ENCODE measurements around the gene NECAB3. TPM values are rescaled to one million over a fixed set of nuclear protein-coding genes. Genes with fewer than 3 reads are reported as not detected.
"Not testable (repeated sequence)": the region's sequence is repeated elsewhere in the genome, so short reads cannot be mapped to it uniquely, and the experiment has no call there.

NECAB3 gene
- total RNA-seq, 2 donors from 2014 or later: 142 to 156 TPM

- WGBS: 68% methylated on average over 11 of the region's 11 CpGs
- H3K27ac ChIP-seq: peak overlapping the region; percentile 64 to 87
- no peak for DNase-seq (ENCODE audit: low spot score)
- H3K36me3 ChIP-seq: no peaks in the 10 kb centered on the region
- intact Hi-C loops (cut with DNase I): loop anchor here (5.0 kb wide), 1 partner anchor 193 kb away; no protein-coding TSS in a partner anchor
- H3K4me1 ChIP-seq (replicated peaks): peaks cover 52% of the 10 kb centered on the region
- no peaks in the 10 kb centered on the region for H3K9me3 ChIP-seq
- H3K27me3 ChIP-seq (replicated peaks; ENCODE audit: insufficient read depth): no peaks in the 10 kb centered on the region
- no peak overlapping the region for H3K4me3 ChIP-seq
- TF ChIP-seq POLR2A (IDR thresholded peaks at IDR 0.05) (no peak), POLR2AphosphoS5 (IDR thresholded peaks at IDR 0.05) (no peak)
- TF ChIP-seq, protein P1, sequence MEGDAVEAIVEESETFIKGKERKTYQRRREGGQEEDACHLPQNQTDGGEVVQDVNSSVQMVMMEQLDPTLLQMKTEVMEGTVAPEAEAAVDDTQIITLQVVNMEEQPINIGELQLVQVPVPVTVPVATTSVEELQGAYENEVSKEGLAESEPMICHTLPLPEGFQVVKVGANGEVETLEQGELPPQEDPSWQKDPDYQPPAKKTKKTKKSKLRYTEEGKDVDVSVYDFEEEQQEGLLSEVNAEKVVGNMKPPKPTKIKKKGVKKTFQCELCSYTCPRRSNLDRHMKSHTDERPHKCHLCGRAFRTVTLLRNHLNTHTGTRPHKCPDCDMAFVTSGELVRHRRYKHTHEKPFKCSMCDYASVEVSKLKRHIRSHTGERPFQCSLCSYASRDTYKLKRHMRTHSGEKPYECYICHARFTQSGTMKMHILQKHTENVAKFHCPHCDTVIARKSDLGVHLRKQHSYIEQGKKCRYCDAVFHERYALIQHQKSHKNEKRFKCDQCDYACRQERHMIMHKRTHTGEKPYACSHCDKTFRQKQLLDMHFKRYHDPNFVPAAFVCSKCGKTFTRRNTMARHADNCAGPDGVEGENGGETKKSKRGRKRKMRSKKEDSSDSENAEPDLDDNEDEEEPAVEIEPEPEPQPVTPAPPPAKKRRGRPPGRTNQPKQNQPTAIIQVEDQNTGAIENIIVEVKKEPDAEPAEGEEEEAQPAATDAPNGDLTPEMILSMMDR (IDR thresholded peaks at IDR 0.05): no peak
Observed at GRCh38 chr20:33650111-33650752, 24.0 kb downstream of the NECAB3 start.

DNA sequence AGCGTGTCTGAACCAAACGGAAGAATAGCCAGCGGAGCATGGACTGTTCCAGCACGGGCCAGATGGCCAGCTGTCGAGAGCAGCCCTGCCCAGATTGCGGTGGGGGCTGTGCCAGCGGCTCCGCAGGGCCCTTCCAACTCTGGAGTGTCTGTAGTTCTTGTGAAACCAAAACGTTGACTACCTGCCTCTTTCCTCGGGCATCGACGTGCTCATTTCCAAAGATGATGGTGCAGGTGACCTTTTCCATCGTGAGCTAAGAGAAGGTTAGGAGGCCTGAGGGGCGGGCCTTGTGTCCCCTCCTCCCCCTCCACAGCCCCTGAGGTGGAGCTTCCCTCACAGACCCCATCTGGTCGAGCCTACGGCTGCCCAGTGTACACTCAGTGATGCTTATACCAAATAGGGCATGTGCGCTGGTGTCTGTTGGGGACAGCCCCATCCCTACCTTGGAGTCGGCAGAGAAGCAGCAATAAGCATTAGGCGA, 25.0 kb downstream of the NECAB3 start:
- no peak overlapping the region for H3K4me3 ChIP-seq
- TF ChIP-seq POLR2A (IDR thresholded peaks at IDR 0.05): no peak
- peak; percentile 40 for TF ChIP-seq POLR2AphosphoS5 (IDR thresholded peaks at IDR 0.05)
- peaks cover 0 to 4% of the 10 kb centered on the region in 2 donors for H3K36me3 ChIP-seq
- no peaks in the 10 kb centered on the region for H3K9me3 ChIP-seq
- 59% methylated on average over 19 of the region's 19 CpGs for WGBS
- H3K4me1 ChIP-seq (replicated peaks): peaks cover 58% of the 10 kb centered on the region
- no peaks in the 10 kb centered on the region for H3K27me3 ChIP-seq (replicated peaks; ENCODE audit: insufficient read depth)
- H3K27ac ChIP-seq: peak overlapping the region; percentile 79 to 87
- no peak for DNase-seq (ENCODE audit: low spot score)
- intact Hi-C loops (cut with DNase I): no loop called here

- TF ChIP-seq, protein P1 (IDR thresholded peaks at IDR 0.05): no peak
- TF ChIP-seq POLR2A (IDR thresholded peaks at IDR 0.05): no peak
- no peak for TF ChIP-seq POLR2AphosphoS5 (IDR thresholded peaks at IDR 0.05)
- peaks cover 60% of the 10 kb centered on the region for H3K4me1 ChIP-seq (replicated peaks)
- 54% methylated on average over 14 of the region's 14 CpGs for WGBS
- H3K27ac ChIP-seq: peak overlapping the region; percentile 79 to 87
- peak overlapping the region in 1 of 2 donors; percentile 16 for H3K4me3 ChIP-seq
- H3K36me3 ChIP-seq: peaks cover 0 to 7% of the 10 kb centered on the region in 2 donors
- no peaks in the 10 kb centered on the region for H3K9me3 ChIP-seq
- no peak for DNase-seq (ENCODE audit: low spot score)
- no peaks in the 10 kb centered on the region for H3K27me3 ChIP-seq (replicated peaks; ENCODE audit: insufficient read depth)
- intact Hi-C loops (cut with DNase I): no loop called here
Observed at GRCh38 chr20:33648396-33649004, 25.7 kb downstream of the NECAB3 start.

- no peak for TF ChIP-seq POLR2A (IDR thresholded peaks at IDR 0.05)
- TF ChIP-seq, protein P1 (IDR thresholded peaks at IDR 0.05): peak in 1 of 4 experiments; percentile 4
- peak; percentile 88 for TF ChIP-seq POLR2AphosphoS5 (IDR thresholded peaks at IDR 0.05)
- peak overlapping the region; percentile 2 to 16 for H3K4me3 ChIP-seq
- H3K9me3 ChIP-seq: no peaks in the 10 kb centered on the region
- H3K27me3 ChIP-seq (replicated peaks; ENCODE audit: insufficient read depth): no peaks in the 10 kb centered on the region
- H3K36me3 ChIP-seq: peaks cover 0 to 7% of the 10 kb centered on the region in 2 donors
- peak overlapping the region; percentile 79 to 87 for H3K27ac ChIP-seq
- WGBS: 24% methylated on average over 11 of the region's 11 CpGs
- intact Hi-C loops (cut with DNase I): no loop called here
- peak; percentile 78 for DNase-seq (ENCODE audit: low spot score)
- H3K4me1 ChIP-seq (replicated peaks): peaks cover 60% of the 10 kb centered on the region
Observed at GRCh38 chr20:33647603-33648395, 26.4 kb downstream of the NECAB3 start.

DNA sequence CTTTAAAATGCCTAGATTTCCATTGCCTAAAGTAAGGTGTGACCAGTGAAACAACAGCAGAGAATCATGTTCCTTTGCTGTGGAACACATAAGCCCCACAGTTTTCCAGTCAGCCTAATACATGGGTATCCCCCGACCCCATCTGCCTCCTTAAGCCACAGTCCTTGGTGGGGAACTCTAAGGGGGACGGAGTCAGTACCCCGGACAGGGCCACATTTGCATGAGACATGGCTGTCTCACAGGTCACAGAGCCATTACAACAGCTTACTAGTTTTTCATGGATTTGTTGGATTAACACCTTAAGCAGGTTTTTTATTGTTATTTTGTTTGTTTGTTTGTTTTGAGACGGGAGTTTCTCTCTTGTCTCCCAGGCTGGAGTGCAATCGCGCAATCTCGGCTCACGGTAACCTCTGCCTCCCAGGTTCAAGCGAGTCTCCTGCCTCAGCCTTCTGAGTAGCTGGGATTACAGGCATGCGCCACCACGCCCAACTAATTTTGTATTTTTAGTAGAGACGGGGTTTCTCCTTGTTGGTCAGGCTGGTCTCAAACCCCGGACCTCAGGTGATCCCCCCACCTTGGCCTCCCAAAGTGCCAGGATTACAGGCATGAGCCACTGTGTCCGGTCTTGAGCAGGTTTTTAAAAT, 27.1 kb downstream of the NECAB3 start:
- H3K4me1 ChIP-seq (replicated peaks): peaks cover 60% of the 10 kb centered on the region
- H3K27me3 ChIP-seq (replicated peaks; ENCODE audit: insufficient read depth); intact Hi-C loops (cut with DNase I); DNase-seq (ENCODE audit: low spot score); H3K9me3 ChIP-seq; H3K36me3 ChIP-seq: not testable (repeated sequence)
- 49% methylated on average over 14 of the region's 14 CpGs for WGBS
- H3K4me3 ChIP-seq: peak overlapping the region in 1 of 2 donors; percentile 16
- peak overlapping the region; percentile 79 to 87 for H3K27ac ChIP-seq

All from prostate gland (tissue), 2 donors.